Esophagus squamous epithelium (tissue), 4 donors: ENCODE measurements around the gene MAU2.

Experiments
- POLR2A ChIP-seq, 4 donors: fragments of 450-650 bp; IDR thresholded peaks; one replicate each; pipeline ENCODE4 v1.6.1; 2017; ENCODE audit warnings: antibody characterized with exemption in 4 of 4, mild to moderate bottlenecking in 4 of 4, moderate library complexity in 3 of 4
- TF ChIP-seq, protein P1 (sequence below), 6 experiments: fragments of 450-650 bp in 4 of 6; fragments of 200-600 bp in 2 of 6; sonication (generic) in 2 of 6; IDR thresholded peaks; one replicate each; pipeline ENCODE4 v1.5.1; 2016 to 2019; ENCODE audit warnings: antibody characterized with exemption in 6 of 6, mild to moderate bottlenecking in 4 of 6, moderate library complexity in 4 of 6

GRCh38 chr19:19349365-19349764 lies 28.7 kb downstream of the MAU2 start:
- TF ChIP-seq, protein P1, sequence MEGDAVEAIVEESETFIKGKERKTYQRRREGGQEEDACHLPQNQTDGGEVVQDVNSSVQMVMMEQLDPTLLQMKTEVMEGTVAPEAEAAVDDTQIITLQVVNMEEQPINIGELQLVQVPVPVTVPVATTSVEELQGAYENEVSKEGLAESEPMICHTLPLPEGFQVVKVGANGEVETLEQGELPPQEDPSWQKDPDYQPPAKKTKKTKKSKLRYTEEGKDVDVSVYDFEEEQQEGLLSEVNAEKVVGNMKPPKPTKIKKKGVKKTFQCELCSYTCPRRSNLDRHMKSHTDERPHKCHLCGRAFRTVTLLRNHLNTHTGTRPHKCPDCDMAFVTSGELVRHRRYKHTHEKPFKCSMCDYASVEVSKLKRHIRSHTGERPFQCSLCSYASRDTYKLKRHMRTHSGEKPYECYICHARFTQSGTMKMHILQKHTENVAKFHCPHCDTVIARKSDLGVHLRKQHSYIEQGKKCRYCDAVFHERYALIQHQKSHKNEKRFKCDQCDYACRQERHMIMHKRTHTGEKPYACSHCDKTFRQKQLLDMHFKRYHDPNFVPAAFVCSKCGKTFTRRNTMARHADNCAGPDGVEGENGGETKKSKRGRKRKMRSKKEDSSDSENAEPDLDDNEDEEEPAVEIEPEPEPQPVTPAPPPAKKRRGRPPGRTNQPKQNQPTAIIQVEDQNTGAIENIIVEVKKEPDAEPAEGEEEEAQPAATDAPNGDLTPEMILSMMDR (IDR thresholded peaks at IDR 0.05): no peak
- TF ChIP-seq POLR2A (IDR thresholded peaks at IDR 0.05): no peak
